NCI-H1694 (cell line): ENCODE measurements around the gene CNIH3.

Experiments
- DNase-seq: peaks from one replicate; lab custom pipeline; 2025; lab: John Stamatoyannopoulos, UW

The CNIH3 gene

GRCh38 chr1:224616756-224617409 lies 766 bp downstream of the CNIH3 start:
- DNase-seq = no peak

GRCh38 chr1:224617410-224618355 lies 1.6 kb downstream of the CNIH3 start:
- peak; percentile 8 for DNase-seq

GRCh38 chr1:224619209-224619608 lies 3.1 kb downstream of the CNIH3 start:
- DNase-seq = no peak

DNA sequence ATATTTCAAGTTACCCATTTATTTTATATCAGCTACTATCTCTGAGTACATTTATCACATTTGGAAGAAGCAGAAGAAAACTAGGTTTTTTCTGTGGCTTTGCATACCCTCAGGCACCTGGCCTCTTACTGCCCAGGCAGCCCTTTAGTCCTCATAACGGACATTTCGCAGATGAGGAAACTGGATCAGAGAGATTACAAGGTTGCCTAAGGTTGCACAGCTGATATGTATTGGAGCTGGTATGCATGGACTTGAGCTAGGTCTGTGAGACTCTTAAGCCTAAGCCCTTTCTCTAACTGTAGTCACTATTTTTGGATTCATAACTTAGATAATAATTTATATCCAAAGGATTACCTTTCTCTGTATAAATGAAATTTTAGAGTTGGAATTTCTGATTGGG lies 4.0 kb downstream of the CNIH3 start:
- DNase-seq = no peak

- no peak for DNase-seq
These were observed 5.9 kb downstream of the CNIH3 start for GRCh38 chr1:224621813-224622682.

DNA sequence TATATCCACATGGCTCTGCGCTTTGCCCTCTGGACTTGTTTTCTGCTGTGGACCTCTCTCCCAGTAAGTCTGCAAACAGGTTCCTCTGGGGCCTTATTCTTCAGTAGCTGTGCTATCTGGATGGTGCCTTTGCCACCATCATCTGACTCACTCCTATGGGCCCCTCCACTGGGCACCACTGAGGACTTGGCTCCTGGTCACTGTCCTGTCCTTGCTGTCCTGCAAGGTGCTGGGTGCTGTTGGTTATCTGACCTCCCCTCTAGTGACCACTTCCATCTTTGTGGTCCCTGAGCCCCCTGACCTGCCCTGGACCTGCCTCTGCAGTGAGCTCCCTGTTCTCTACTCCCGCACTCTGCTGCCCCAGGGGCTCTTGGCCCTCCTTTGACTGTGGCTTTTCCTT lies 6.7 kb downstream of the CNIH3 start:
- no peak for DNase-seq

GRCh38 chr1:224623310-224623714 lies 7.2 kb downstream of the CNIH3 start:
- DNase-seq = no peak

- no peak for DNase-seq
These were observed 7.7 kb downstream of the CNIH3 start for GRCh38 chr1:224623743-224624333.

DNA sequence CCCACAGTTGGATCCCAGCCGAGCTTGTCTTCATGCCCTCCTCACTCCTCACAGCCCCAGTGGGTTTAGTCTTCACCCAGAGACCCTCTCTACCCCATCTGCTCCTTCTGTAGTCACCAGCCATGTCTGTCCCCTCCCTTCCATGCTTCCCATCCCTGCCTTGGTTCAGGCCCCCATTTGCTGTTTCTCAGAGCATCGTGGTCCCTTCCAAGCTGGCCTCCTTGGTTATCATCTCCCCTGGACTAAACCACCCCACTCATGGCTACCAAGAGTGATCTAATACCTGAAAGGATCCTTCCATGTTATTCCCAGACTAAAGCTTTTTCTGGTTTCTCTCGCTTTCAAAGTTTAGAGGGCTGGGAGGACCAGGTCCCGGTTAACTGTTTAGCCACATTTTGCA lies 8.3 kb downstream of the CNIH3 start:
- DNase-seq = no peak

- DNase-seq = no peak
These were observed 9.9 kb downstream of the CNIH3 start for GRCh38 chr1:224626042-224626441.

DNA sequence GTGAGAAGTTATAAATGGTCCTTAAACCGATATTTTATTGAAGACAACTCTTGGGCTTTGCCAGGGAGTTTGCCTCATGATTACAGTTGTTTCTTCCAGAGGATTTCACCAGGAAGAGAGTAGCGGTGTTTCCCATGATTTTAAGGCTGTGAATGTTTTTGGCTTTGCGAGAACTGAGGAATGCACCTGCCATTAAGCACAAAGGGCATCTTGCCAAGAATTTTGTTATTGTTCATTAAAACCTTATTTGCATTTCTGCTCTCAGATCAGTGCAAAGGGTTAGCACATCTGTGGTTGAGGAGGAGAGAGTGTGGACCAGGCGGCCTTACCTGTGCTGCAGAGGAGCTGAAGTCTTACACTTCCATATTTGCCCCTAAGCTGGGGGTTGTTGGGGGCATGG lies 13.8 kb downstream of the CNIH3 start:
- no peak for DNase-seq

- DNase-seq = no peak
These were observed 15.5 kb downstream of the CNIH3 start for GRCh38 chr1:224631462-224632115.

DNA sequence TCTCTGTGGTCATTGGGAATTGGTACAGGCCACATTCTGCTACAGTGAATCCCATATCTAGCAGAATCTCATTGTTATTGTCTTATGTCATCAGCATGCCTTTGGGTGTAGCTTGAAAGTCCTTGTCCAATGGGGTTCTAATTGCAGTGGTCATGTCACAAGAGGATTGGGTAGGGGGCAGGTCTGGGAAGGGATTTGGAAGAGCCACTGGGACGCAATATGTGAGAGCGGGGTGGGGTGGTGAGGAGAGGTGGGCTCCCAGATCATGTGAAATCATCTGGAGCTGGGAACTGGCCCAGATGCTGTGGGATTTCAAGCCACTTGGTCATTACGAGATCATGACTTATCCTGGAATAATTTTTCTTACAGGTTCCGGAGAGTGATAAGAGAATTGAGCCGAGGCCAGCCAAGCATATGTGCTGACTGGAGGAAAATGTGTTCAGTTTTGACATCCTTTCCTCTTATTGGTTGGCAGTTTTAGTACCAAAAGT lies 16.3 kb downstream of the CNIH3 start:
- DNase-seq = no peak

- DNase-seq = no peak
These were observed 16.8 kb downstream of the CNIH3 start for GRCh38 chr1:224632921-224633321.

- no peak for DNase-seq
These were observed 19.2 kb downstream of the CNIH3 start for GRCh38 chr1:224635356-224635755.

DNA sequence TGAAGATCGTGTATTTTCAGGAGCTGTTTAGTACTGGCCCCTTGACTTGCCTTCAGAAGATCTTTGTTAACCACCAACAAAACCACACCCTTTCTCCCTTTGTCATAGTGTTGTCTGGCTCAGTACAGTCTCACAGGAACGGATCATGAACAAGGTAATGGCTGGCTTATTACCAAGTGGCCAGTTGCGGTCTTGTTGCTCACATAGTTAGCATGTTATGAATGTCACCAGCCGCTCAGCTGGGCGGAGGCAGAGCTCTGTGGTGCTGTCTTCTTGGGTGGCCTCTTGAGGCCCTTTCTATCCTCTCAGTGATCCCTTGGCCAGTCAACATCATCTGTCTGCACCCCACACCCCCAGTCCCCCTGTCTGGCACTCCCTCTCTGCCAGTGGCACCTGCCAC lies 21.4 kb downstream of the CNIH3 start:
- DNase-seq = no peak

- no peak for DNase-seq
These were observed 21.8 kb downstream of the CNIH3 start for GRCh38 chr1:224637936-224638335.

GRCh38 chr1:224639426-224639975 lies 23.4 kb downstream of the CNIH3 start:
- no peak for DNase-seq

DNA sequence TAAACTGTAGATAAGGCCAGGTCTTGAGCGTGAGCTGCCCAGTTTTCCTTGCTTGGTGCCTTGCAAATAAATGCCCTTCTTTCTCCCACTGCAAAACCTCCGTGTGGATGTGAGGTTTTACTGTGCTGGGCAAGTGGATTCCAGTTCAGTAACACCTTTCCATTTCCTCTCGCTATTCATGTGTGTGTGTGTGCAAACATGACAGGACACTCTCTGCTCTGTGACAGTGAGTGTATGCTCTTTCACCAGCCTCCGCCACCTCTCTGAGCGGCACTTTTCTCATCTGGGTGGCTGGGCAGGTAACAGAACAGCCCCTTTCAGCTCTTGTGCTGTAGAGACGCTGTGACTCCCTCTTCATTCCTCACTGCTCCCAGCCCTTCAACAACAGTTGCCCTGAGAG lies 23.9 kb downstream of the CNIH3 start:
- DNase-seq = no peak

- DNase-seq = no peak
These were observed 24.5 kb downstream of the CNIH3 start for GRCh38 chr1:224640587-224640986.

GRCh38 chr1:224641030-224641429 lies 24.9 kb downstream of the CNIH3 start:
- no peak for DNase-seq
